ENCODE measurements around the gene LRP2BP. TPM values are rescaled to one million over a fixed set of nuclear protein-coding genes. Genes with fewer than 3 reads are reported as not detected.

LRP2BP gene
- total RNA-seq, 1 experiment from 2014 or later = 0.20 TPM

GRCh38 chr4:185405296-185405999 lies 9.7 kb upstream of the LRP2BP start:
- ChIA-PET CTCF (interaction anchor here (0.6 kb wide), 1 partner anchor 375 kb away, joined by 5 read pairs; no protein-coding TSS in a partner anchor), POLR2A (no interaction called here)
- BruUV-seq (replicated peaks) = no TSS peak

DNA sequence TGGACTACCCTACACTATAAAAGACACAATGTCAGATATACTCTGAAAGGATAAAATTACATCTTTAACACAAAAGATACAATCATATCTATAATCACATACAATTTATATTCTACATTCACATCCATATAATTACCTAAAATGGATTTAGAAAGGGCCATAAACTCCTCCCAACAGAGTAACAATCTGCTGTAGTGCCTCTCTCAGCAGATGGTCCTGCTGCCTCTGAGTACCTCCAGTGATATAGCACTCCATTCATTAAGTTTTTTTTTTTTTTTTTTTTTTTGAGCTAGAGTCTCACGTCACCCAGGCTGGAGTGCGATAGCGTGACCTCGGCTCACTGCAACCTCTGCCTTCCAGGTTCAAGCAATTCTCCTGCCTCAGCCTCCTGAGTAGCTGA lies 8.3 kb upstream of the LRP2BP start:
- Mint-ChIP-seq H3K36me3 (ENCODE audit: insufficient read depth, unreplicated experiment) (no peaks in the 10 kb centered on the region), H3K9me3 (ENCODE audit: unreplicated experiment) (no peaks in the 10 kb centered on the region), H3K4me3 (ENCODE audit: unreplicated experiment) (no peak overlapping the region), H3K27me3 (ENCODE audit: insufficient read depth, unreplicated experiment) (no peaks in the 10 kb centered on the region), H3K27ac (ENCODE audit: unreplicated experiment) (no peak overlapping the region), H3K4me1 (ENCODE audit: low read depth, unreplicated experiment) (no peaks in the 10 kb centered on the region)
- no TSS peak for BruUV-seq (replicated peaks)
- ChIA-PET CTCF (no interaction called here), POLR2A (no interaction called here)
- Histone ChIP-seq H3K4me1 (no peaks in the 10 kb centered on the region), H3K36me3 (ENCODE audit: control insufficient read depth, insufficient read depth, low read length) (no peaks in the 10 kb centered on the region), H3K27me3 (replicated peaks; ENCODE audit: control insufficient read depth, insufficient read depth, low read length) (no peaks in the 10 kb centered on the region), H3K4me3 (ENCODE audit: low read depth, low read length) (no peak overlapping the region), H3K9me3 (no peaks in the 10 kb centered on the region)
- TF ChIP-seq, protein P1, sequence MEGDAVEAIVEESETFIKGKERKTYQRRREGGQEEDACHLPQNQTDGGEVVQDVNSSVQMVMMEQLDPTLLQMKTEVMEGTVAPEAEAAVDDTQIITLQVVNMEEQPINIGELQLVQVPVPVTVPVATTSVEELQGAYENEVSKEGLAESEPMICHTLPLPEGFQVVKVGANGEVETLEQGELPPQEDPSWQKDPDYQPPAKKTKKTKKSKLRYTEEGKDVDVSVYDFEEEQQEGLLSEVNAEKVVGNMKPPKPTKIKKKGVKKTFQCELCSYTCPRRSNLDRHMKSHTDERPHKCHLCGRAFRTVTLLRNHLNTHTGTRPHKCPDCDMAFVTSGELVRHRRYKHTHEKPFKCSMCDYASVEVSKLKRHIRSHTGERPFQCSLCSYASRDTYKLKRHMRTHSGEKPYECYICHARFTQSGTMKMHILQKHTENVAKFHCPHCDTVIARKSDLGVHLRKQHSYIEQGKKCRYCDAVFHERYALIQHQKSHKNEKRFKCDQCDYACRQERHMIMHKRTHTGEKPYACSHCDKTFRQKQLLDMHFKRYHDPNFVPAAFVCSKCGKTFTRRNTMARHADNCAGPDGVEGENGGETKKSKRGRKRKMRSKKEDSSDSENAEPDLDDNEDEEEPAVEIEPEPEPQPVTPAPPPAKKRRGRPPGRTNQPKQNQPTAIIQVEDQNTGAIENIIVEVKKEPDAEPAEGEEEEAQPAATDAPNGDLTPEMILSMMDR (IDR thresholded peaks at IDR 0.05; ENCODE audit: insufficient read depth in 1 of 2, low read depth in 1 of 2, low read length in 1 of 2, severe bottlenecking in 1 of 2, unreplicated experiment in 1 of 2) = no peak
- no peak for DNase-seq
- intact Hi-C loops (cut with micrococcal nuclease; ENCODE audit: unreplicated experiment) = no loop called here

More at GRCh38 chr4:185405296-185405999, 9.7 kb upstream of the LRP2BP start:
- H3K4me1 ChIP-seq = no peaks in the 10 kb centered on the region
- Mint-ChIP-seq H3K4me3 (ENCODE audit: unreplicated experiment) (no peak overlapping the region), H3K27me3 (ENCODE audit: insufficient read depth, unreplicated experiment) (no peaks in the 10 kb centered on the region), H3K9me3 (ENCODE audit: unreplicated experiment) (peaks cover 9% of the 10 kb centered on the region), H3K27ac (ENCODE audit: unreplicated experiment) (no peak overlapping the region), H3K36me3 (ENCODE audit: insufficient read depth, unreplicated experiment) (peaks cover 5% of the 10 kb centered on the region), H3K4me1 (ENCODE audit: low read depth, unreplicated experiment) (no peaks in the 10 kb centered on the region)
- no peak for DNase-seq
- no peaks in the 10 kb centered on the region for H3K27me3 ChIP-seq (replicated peaks; ENCODE audit: control insufficient read depth, insufficient read depth, low read length)
- TF ChIP-seq, protein P1 (IDR thresholded peaks at IDR 0.05; ENCODE audit: insufficient read depth in 1 of 2, low read depth in 1 of 2, low read length in 1 of 2, severe bottlenecking in 1 of 2, unreplicated experiment in 1 of 2) = no peak
- H3K36me3 ChIP-seq (ENCODE audit: control insufficient read depth, insufficient read depth, low read length) = no peaks in the 10 kb centered on the region
- intact Hi-C loops (cut with micrococcal nuclease; ENCODE audit: unreplicated experiment) = no loop called here
- H3K4me3 ChIP-seq (ENCODE audit: low read depth, low read length) = no peak overlapping the region
- H3K9me3 ChIP-seq = no peaks in the 10 kb centered on the region

DNA sequence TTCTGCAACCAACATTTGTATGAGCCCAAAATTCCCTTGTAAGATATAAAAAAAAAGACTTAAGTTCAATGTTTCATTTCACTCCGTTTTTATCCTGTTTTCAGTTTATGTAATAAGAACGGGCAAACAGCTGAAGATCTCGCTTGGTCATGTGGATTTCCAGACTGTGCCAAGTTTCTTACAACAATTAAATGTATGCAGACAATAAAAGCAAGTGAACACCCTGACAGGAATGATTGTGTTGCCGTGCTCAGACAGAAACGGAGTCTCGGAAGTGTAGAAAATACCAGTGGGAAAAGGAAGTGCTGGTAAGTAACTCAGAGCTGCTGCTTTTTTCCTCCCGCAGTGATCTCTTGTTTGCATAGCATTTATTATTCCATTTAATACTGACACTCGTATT lies 3.7 kb upstream of the LRP2BP start:
- Mint-ChIP-seq H3K27me3 (ENCODE audit: insufficient read depth, unreplicated experiment) (no peaks in the 10 kb centered on the region), H3K36me3 (ENCODE audit: insufficient read depth, unreplicated experiment) (peaks cover 18% of the 10 kb centered on the region), H3K4me3 (ENCODE audit: unreplicated experiment) (no peak overlapping the region), H3K4me1 (ENCODE audit: low read depth, unreplicated experiment) (peaks cover 5% of the 10 kb centered on the region), H3K27ac (ENCODE audit: unreplicated experiment) (no peak overlapping the region), H3K9me3 (ENCODE audit: unreplicated experiment) (no peaks in the 10 kb centered on the region)
- CTCF ChIA-PET = no interaction called here
- TF ChIP-seq, protein P1 (IDR thresholded peaks at IDR 0.05; ENCODE audit: insufficient read depth in 1 of 2, low read depth in 1 of 2, low read length in 1 of 2, severe bottlenecking in 1 of 2, unreplicated experiment in 1 of 2) = no peak
- Histone ChIP-seq H3K4me3 (ENCODE audit: low read depth, low read length) (no peak overlapping the region), H3K9me3 (no peaks in the 10 kb centered on the region), H3K4me1 (no peaks in the 10 kb centered on the region), H3K36me3 (ENCODE audit: control insufficient read depth, insufficient read depth, low read length) (no peaks in the 10 kb centered on the region), H3K27me3 (replicated peaks; ENCODE audit: control insufficient read depth, insufficient read depth, low read length) (no peaks in the 10 kb centered on the region)
- intact Hi-C loops (cut with micrococcal nuclease; ENCODE audit: unreplicated experiment) = loop anchor here (5.0 to 10.0 kb wide), 3 partner anchors 162 to 635 kb away; partner anchors contain the start of gene SLC25A4
- DNase-seq = no peak
- BruUV-seq (replicated peaks) = no TSS peak
- POLR2A ChIA-PET = no interaction called here
